Tongue (tissue), 2 donors: ENCODE results near the gene ACOT12. TPM values are rescaled to one million over a fixed set of nuclear protein-coding genes. Genes with fewer than 3 reads are reported as not detected.
"Not testable (repeated sequence)": the region's sequence is repeated elsewhere in the genome, so short reads cannot be mapped to it uniquely, and the experiment has no call there.

Experiments used
- DNase-seq: peaks from one replicate; pipeline ENCODE4 v3.0.0-alpha.2; 2015
- total RNA-seq: library from RNA; depleted of rRNA; stranded (reverse); fragments of >200 nt; gene quantifications from one replicate; pipeline ENCODE4 v1.2.3, GENCODE V29; 2014

ACOT12 gene
- total RNA-seq, 1 donor from 2014 or later: not detected

DNA sequence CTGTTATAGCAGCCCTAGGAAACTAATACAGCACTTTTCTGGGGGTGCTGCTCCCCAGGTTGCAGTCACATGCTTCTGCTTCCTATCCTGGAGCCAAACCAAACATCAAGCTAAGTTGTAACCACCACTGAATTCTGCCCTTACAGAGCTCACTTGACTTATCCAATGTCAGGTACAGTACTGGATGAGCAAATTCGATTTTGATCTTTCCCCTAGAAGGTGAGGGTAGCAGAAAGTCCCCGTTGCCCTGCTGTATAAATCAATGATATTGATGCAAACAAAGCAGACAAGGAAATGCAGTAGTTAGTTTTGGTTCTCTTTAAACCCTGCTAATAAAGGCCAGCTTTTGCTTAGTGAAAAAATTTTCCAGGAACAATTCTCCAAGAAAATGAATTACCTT, 56.1 kb downstream of the ACOT12 start:
- no peak for DNase-seq

DNA sequence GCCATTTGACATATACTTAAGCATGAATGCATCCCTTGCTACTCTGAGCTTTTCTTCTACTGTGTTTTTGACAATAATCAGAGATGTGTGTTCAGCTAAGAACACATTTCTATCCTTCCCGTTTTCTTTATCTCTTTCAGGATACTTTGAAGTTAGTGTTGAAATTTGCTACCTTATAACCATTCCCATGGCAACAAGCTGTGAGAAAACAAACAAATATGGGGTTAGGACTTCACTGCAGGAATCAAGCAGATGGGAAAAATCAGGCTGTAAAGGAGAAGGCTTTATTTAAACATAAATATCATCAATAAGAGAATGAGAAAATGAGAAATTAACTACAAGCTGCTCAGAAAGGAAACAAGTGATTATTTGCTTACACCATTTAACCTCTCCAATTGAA, 57.4 kb downstream of the ACOT12 start:
- DNase-seq: no peak

DNA sequence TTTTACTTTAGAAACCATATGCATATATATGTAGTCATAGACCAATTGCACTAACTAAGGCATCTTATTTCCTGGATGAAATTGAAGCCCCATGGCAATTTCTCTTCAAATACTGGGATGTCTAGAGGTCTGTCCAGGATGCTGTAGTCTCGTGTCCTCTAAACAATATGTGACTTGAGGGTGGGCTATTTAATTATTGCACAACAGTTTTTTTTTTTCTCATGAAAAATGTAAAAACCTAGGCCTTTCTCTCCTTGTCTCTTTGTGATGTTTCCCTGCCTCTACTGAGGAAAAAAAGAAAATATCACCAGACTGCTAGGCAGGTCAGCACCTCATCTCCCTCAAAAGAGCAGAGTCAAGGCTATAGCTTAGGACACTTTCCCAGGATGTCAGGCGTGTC, 58.0 kb downstream of the ACOT12 start:
- DNase-seq: no peak

DNA sequence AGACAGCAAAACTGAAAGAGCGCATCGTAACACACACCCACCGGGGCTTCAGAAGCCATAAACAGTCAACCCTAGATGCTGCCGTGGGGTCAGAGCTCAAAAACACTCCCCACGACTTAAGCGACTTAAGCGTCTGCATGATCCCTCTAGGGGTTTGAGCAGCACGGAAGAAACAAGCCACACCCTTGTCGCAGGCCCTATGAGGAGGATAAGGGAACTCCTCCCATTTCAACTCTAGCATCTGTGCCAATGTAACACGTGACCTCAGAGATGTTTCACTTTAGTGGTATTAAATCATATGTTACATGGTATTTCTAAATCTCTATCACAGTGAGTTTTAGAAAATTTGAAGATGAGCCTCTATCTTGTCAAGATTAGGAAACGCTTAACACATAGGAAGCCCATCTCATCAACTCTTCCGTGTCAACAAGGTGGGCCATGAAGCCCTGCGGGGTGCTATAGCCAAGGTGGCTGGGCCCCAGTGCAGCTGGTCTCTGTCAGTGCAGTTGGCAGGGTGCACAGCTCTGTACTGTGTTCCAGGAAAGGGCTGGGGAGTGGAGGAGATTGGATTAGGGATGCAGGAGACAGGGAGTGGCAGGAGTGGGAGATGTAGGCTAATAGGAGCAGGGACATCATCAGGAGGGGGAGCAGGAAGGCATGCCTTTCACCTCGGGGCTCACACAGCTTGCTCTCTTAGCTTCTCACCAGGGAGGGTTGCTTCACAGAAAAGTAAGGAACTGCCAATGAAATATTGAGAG, 59.5 kb downstream of the ACOT12 start:
- DNase-seq: no peak

DNA sequence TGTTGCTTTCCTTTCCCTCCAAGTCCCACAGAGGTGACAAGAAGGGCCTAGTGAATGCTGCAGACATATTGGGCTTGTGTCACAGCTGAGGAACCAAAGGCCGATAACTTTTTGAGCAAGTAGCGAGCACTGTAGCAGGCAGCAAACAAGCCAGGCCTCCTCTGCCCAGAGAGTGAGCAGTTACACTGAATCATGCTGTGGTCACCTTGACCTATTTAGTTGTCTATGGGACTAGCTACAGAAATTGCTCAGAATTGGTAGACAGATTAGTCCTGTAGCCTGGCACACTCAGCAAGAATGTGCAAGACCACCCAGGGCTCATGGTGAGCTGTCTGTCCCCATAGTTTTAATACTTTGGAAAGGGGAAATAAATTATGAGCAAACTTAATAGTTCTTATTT, 67.4 kb downstream of the ACOT12 start:
- no peak for DNase-seq

DNA sequence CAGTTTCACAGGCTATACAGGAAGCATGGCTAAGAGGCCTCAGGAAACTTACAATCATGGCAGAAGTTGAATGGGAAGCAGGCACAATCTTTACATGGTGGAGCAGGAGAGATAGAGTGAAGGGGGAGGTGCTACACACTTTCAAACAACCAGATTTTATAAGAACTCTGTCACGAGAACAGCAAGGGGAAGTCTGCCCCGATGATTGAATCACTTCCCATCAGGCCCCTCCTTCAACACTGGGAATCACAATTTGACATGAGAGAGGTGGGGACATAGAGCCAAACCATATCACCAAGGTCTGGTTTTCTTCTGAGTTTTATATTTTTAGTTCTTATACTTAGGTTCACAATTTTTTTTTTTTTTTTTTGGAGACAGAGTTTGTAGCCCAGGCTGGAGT, 76.4 kb downstream of the ACOT12 start:
- no peak for DNase-seq

DNA sequence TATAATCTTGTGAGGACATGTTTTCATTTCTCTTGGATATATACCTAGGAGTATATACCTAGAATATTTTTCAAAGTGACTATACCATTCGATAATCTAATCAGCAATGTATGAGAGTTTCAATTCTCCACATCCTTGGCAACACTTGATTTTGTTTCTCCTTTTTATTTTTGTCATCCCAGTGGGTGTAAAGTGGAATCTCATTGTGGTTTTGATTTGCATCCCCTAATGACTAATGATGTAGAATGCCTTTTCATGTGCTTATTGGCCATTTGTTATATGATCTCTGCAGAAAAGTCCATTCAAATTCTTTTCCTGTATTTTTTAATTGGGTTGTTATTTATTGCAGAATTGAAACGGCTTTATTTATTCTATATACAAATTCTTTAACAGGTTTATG, 77.4 kb downstream of the ACOT12 start:
- DNase-seq: no peak

DNA sequence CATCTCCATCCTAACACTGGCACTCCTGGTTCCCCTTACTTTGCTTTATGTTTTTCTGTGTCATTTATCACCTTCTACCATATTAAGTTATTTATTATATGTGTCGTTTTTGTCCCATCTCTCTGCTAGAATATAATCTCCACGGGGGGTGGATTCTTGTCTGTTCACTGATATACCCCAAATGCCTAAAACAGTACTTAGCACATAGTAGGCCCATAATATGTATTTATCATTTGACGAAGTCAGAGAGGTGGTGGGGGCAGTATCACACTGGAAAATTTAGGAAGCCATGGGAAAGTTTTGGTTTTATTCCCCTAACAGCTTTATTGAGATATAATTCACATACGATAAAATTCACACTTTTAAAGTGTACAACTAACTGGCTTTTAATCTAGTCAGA, 78.1 kb downstream of the ACOT12 start:
- no peak for DNase-seq

DNA sequence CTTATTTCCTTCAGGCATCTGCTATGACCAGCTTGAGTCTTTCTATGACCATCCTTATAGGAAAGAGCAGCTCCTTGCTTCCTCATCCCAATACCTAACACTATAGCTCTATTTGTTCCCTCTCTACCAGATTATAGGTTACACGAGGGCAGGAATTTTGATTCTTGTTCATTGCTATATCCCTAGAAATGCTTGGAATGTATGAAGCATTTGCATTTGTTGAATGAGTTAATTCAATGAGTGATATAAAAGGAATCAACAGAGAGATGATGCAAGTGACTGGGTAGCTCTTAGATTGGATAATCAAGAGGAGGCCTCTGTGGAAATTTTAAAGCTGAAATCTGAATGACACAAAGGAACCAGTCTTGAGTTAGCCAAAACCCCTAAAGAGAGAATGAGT, 78.6 kb downstream of the ACOT12 start:
- no peak for DNase-seq

DNA sequence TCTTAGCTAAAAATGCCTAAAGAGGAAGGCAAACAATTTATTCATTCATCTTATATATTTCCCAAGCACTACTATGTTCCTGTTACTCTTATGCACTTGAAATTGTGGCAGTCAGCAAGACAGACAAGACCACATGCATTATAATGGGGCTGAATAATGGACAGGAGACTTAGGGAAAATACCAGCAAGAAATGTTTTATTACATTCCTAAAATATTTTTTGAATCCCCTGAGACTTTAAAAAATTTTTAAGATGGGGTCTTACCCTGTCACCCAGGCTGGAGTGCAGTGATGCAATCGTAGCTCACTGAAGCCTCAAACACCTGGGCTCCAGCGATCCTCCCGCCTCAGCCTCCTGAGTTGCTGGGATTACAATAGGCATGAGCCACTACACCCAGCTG, 79.4 kb downstream of the ACOT12 start:
- no peak for DNase-seq

DNA sequence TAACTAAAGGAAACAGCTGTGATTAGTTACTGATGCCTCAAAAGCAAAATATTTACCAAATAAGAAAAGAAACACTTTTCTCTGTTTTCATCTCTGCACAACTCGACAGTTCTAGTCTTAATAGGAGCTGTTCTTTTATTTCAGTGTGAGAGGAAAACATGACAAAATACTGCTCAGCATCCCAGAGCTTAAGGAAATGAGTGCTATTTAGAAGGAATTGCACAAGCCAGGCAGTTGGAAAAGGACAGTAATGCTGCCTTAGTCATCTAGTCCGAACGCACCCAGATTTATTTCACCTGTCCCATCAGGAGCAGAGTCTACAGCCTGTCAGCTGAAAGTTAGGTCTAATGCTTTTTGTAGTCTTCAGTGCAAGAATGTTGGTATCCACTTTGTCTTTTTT, 80.2 kb downstream of the ACOT12 start:
- DNase-seq: no peak

DNA sequence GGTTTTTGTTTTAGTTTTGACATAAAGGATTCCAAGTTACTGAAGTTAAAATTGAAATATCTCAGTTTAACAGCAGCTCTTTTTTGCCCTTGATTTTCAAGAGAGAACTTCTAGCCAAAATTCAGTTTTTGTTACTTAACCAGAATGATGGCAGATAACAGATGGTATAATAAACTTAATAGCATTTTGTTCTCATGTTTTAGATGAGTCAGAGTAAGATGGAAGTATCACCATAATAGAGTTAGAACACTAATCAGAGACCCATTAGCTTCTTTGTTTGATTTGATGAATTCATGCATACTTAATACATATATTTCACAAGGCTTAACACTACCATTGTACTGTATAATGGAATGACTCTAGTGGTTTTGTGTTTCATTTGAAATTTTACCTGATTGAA, 80.7 kb downstream of the ACOT12 start:
- no peak for DNase-seq

DNA sequence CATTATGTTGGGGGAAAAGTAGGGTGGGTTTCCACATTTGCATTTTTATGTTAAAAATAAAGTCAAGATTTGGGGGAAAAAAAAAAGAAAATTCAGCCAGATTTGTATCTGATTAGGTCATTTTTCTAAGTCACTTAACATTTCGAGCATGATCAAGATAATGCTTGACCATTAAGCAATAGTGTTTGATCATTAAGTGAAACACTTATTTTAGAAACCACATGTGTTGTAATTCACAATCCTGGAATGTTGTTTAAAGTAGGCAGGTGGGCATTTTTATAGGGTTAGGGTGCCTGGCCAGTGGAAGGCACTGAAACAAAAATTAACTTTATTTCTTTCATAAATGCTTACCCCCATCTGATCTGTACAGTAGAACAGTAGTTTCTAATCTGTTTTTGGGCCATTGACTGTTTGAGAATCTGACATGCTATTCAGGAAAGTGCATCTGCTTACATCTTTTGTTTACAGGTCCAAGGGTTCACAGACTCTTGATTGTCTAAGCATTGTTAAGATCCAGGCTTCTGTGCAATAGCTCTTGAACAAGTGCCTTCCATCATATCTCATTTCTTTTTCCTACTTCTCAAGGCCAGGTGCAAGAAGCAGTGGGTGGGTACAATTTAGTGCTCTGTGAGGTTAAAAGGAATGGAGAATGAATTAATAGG, 83.4 kb downstream of the ACOT12 start:
- no peak for DNase-seq

DNA sequence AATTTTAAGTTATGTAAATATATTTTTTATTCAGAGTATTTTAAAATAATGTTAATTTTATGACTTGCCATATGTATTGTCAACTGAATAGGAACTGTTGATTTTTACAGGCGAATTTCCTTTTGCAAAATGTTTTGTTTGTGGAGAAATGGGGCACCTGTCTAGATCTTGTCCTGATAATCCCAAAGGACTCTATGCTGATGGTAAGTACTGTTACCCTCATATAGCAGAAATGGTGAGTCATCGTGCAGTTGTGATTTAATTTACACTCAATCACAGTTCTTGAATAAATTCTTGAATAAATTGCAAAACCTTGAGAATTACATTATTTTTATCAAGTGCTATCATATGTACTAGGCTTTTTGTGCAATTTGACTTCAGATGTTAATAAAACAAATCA, 85.1 kb downstream of the ACOT12 start:
- no peak for DNase-seq

DNA sequence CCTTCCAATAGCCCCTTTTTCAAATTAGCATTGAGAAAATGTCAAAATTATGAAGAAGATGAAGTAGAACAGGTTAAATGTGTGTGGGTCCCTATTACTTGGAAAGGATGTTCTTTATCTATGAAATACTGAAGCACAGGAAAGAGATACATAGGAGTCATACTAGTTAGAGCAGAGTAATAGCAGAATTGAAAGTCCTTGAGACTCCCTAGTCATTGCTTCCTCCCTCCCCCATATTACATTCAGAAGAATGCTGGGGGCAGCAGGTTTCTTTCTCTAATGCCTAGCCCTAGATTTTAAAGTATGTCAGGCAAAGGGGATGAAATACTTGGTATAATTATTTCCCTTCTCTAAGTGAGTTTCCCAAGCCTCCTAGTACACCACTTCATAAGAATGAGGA, 88.1 kb downstream of the ACOT12 start:
- no peak for DNase-seq

DNA sequence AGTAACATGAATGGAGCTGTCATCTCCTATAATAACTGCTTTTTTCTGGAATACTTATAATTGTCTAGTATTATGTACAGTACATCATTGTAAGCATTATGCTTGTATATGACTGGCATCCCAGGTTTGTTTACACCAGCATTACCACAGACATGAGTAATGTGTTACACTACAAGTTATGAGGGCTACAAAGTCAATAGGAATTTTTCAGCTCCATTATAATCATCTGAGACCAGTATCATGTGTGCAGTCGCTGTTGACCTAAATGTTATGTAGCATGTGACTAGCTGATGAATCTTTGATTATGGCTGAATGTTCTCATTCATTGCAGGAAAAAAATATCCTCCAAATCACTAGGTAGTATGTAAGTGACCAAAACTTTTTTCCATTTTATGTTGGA, 90.4 kb downstream of the ACOT12 start:
- DNase-seq: no peak

DNA sequence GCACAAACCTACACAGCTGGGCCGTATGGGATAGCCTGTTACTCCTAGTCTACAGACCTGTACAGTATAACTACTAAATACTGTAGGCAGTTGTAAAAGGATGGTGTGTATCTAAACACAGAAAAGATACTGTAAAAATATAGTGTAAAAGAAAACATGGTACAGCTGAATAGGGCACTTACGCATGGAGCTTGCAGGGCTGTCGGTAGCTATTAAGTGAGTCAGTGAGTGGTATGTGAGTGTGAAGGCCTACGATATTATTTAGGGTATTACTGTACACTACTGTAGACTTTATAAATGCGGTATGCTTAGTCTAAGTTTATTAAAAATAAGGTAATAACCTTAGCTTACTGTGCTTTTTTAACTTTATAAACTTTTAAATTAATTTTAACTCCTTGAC, 91.3 kb downstream of the ACOT12 start:
- no peak for DNase-seq

DNA sequence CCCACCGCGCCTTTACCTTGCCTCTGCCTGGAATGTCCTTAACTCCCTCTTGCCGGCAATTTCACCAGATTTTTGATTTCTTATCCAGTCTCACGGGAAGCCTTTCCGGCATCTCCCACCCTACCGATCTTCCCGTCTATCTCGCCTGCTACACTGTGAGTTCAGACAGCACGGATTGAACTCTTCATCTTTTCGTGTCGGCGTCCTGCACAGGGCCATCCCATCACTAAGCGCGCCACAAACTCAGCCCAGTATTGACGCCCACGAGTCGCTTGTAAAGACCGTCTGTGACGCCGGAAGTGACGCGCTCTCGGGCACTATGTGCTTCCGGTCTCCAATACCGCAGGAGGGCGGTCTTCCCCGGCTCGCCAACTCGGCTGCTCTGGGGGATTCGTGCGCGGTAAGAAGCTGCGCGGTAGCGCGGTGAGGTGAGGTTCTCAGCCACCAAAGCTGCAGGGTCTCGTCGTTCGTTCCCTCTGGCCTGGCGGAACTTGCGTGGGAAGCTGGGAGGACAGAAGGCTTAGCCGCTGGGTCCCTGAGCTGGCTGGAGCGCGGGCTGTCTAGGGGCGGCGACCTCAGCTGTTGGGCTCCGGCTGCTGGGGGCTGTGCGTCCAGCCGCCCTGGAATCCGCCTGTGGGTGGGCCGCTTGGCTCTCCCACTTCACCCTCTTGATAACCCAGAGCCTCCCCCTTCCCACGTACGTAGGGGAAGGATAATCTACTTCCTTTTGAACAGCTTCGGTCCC, 92.5 kb downstream of the ACOT12 start, which contains the start of gene ZCCHC9:
Gene ZCCHC9, plus strand, starts transcription at position 317 of the 745 bp plus-strand sequence. CDS start 3,171 bp downstream, outside the sequence.
- peak; percentile 99 for DNase-seq

DNA sequence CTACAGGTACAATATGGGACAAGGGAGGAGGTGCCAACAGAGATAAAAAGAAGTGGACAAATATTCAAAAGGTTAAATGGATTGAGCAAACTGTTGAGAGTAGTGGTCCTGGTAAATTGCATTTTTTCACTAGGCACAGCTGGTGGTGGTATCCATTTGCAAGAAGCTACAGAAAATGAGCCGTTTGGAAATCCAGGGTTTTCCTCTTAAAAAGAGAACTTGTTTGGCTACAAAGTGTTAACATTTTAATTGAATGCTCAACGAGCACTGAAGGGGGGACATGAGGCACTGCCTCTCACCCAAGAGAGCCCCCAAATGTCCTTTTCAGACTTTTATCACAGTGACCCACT, 93.0 kb downstream of the ACOT12 start:
- DNase-seq: no peak

DNA sequence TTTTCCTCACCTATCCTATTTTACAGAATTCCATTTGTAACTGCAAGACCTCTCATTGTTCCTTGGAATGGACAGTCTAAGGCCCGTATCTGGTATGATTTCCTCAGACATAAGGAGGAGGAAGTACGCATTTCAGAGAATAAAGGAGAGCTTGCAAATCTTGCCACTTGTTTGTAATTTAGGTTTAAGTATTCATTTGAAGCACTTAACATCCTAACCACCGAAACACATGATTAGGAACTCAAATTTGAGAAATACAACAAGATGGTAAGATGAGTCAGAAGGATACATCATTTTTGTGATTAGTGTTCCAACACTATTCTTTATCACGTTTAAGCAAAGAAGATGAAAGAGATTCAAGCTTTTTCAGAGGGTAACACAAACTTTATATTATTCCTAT, 96.4 kb downstream of the ACOT12 start:
- no peak for DNase-seq

DNA sequence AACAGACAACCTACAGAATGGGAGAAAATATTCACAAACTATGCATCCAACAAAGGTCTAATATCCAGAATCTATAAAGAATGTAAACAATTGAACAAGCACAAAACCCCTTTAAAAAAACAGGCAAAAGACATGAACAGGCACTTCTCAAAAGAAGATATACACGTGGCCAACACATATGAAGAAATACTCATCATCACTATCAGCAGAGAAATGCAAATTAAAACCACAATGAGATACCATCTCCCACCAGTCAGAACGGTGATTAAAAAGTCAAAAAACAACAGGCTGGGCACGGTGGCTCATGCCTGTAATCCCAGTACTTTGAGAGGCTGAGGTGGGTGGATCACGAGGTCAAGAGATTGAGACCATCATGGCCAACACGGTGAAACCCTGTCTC, 99.9 kb downstream of the ACOT12 start:
- not testable (repeated sequence) for DNase-seq

DNA sequence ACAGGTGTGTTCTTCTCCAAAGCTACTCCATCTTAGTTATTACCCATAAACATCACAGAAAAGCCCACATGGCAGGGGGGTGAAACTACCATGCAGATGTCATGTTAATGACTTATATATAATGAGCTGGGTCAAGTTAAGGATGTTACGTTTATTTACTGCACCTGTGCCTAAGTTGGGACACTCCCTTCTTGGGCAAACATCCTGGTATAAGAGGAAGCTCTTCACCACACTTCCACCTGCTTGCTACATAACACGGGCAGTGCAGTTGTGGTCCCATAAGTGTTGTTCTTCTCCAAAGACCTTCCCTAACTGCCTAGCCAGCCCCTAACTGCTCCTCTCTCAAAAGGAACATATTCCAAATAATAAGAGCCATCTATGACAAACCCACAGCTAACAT, 101.8 kb downstream of the ACOT12 start:
- DNase-seq: no peak

DNA sequence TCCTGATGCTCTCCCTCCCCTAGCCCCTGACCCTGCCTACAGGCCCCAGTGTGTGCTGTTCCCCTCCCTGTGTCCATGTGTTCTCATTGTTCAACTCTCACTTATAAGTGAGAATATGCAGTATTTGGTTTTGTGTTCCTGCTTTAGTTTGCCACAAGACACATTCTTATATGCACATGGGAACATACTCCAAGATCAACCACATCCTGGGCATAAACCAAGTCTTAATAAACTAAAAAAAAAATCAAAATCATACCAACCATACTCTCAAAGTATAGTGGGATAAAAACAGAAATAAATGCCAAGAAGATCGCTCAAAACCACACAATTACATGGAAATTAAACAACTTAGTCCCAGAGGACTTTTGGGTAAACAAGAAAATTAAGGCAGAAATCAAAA, 103.8 kb downstream of the ACOT12 start:
- no peak for DNase-seq

DNA sequence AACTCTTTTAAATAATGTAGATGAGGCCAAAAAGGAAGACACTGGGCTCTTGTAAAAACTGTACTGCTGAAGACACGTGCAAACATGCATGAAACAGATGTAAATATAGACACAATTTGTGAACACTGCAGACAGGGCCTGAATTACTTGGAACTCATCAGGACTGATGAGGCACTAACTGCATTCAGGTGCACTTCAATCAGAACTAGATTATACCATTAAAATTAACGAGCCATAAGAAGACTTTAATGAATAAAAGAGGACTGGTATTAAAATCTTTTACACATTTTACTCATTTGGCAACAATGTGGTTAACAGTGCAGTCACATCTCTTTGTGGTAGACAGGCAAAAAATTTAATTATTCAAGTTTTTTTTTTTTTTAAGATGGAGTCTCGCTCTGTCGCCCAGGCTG, 105.9 kb downstream of the ACOT12 start:
- peak; percentile 8 for DNase-seq
